ENCODE measurements around the gene DNAAF1. TPM values are rescaled to one million over a fixed set of nuclear protein-coding genes. Genes with fewer than 3 reads are reported as not detected.

DNAAF1 gene
- total RNA-seq, 3 donors from 2014 or later: 1.2 to 9.5 TPM; not detected in 1

GRCh38 chr16:84138824-84139627, 6.1 kb upstream of the DNAAF1 start:
- Histone ChIP-seq H3K9me3 (no peaks in the 10 kb centered on the region), H3K27me3 (no peaks in the 10 kb centered on the region), H3K36me3 (no peaks in the 10 kb centered on the region), H3K4me3 (no peak overlapping the region), H3K27ac (peak overlapping the region in 1 of 2 donors; percentile 7), H3K4me1 (no peaks in the 10 kb centered on the region)
- no peak for TF ChIP-seq POLR2AphosphoS5 (IDR thresholded peaks at IDR 0.05)
- TF ChIP-seq POLR2A (IDR thresholded peaks at IDR 0.05): no peak
- TF ChIP-seq, protein P1, sequence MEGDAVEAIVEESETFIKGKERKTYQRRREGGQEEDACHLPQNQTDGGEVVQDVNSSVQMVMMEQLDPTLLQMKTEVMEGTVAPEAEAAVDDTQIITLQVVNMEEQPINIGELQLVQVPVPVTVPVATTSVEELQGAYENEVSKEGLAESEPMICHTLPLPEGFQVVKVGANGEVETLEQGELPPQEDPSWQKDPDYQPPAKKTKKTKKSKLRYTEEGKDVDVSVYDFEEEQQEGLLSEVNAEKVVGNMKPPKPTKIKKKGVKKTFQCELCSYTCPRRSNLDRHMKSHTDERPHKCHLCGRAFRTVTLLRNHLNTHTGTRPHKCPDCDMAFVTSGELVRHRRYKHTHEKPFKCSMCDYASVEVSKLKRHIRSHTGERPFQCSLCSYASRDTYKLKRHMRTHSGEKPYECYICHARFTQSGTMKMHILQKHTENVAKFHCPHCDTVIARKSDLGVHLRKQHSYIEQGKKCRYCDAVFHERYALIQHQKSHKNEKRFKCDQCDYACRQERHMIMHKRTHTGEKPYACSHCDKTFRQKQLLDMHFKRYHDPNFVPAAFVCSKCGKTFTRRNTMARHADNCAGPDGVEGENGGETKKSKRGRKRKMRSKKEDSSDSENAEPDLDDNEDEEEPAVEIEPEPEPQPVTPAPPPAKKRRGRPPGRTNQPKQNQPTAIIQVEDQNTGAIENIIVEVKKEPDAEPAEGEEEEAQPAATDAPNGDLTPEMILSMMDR (IDR thresholded peaks at IDR 0.05): no peak
- no peak for DNase-seq (ENCODE audit: low spot score in 2 of 2)
- intact Hi-C loops (cut with DNase I; ENCODE audit: low total_unique reads): no loop called here

- no peak for TF ChIP-seq POLR2A (IDR thresholded peaks at IDR 0.05)
- TF ChIP-seq POLR2AphosphoS5 (IDR thresholded peaks at IDR 0.05): no peak
- TF ChIP-seq, protein P1 (IDR thresholded peaks at IDR 0.05): no peak
- Histone ChIP-seq H3K36me3 (no peaks in the 10 kb centered on the region), H3K27me3 (no peaks in the 10 kb centered on the region), H3K27ac (no peak overlapping the region), H3K4me1 (no peaks in the 10 kb centered on the region), H3K4me3 (no peak overlapping the region), H3K9me3 (no peaks in the 10 kb centered on the region)
- DNase-seq (ENCODE audit: low spot score in 2 of 2): no peak
- intact Hi-C loops (cut with DNase I; ENCODE audit: low total_unique reads): loop anchor here (2.0 kb wide), 1 partner anchor 41 kb away; no protein-coding TSS in a partner anchor
These were observed 5.4 kb upstream of the DNAAF1 start for GRCh38 chr16:84139628-84140258.

GRCh38 chr16:84141143-84141670, 3.9 kb upstream of the DNAAF1 start:
- no peak for TF ChIP-seq POLR2AphosphoS5 (IDR thresholded peaks at IDR 0.05)
- TF ChIP-seq, protein P1 (IDR thresholded peaks at IDR 0.05): no peak
- no peak for TF ChIP-seq POLR2A (IDR thresholded peaks at IDR 0.05)
- Histone ChIP-seq H3K4me1 (no peaks in the 10 kb centered on the region), H3K27ac (no peak overlapping the region), H3K4me3 (no peak overlapping the region), H3K27me3 (no peaks in the 10 kb centered on the region), H3K36me3 (no peaks in the 10 kb centered on the region), H3K9me3 (no peaks in the 10 kb centered on the region)
- no peak for DNase-seq (ENCODE audit: low spot score in 2 of 2)
- intact Hi-C loops (cut with DNase I; ENCODE audit: low total_unique reads): loop anchor here (2.0 kb wide), 1 partner anchor 42 kb away; no protein-coding TSS in a partner anchor

DNA sequence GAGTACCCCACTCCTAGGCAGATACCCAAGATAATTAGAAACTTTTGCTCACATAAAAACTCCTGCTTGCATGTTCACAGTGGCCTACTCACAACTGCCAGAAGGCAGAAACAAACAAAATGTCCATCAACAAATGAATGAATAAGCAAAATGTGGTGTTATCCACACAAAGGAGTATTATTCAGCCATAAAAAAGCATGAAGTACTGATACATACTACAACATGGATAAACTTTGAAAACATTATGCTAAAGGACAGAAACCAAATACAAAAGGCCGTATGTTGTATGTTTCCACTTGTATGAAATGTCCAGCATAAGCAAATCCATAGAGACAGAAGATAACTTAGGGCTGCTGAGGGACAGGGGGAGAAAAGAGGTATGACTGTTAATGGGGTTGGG, 2.0 kb upstream of the DNAAF1 start:
- no peaks in the 10 kb centered on the region for H3K36me3 ChIP-seq
- H3K4me1 ChIP-seq: no peaks in the 10 kb centered on the region
- no peaks in the 10 kb centered on the region for H3K9me3 ChIP-seq
- no peak overlapping the region for H3K4me3 ChIP-seq
- no peaks in the 10 kb centered on the region for H3K27me3 ChIP-seq
- H3K27ac ChIP-seq: no peak overlapping the region
- intact Hi-C loops (cut with DNase I; ENCODE audit: low total_unique reads): no loop called here
- no peak for DNase-seq (ENCODE audit: low spot score in 2 of 2)
- TF ChIP-seq POLR2A (IDR thresholded peaks at IDR 0.05) (no peak), POLR2AphosphoS5 (IDR thresholded peaks at IDR 0.05) (no peak)
- TF ChIP-seq, protein P1 (IDR thresholded peaks at IDR 0.05): no peak

GRCh38 chr16:84143784-84144199, 1.3 kb upstream of the DNAAF1 start:
- intact Hi-C loops (cut with DNase I; ENCODE audit: low total_unique reads): no loop called here
- DNase-seq (ENCODE audit: low spot score in 2 of 2): no peak
- no peaks in the 10 kb centered on the region for H3K27me3 ChIP-seq
- no peaks in the 10 kb centered on the region for H3K4me1 ChIP-seq
- H3K27ac ChIP-seq: peak overlapping the region; percentile 83 to 86
- no peaks in the 10 kb centered on the region for H3K9me3 ChIP-seq
- TF ChIP-seq, protein P1 (IDR thresholded peaks at IDR 0.05): no peak
- TF ChIP-seq POLR2A (IDR thresholded peaks at IDR 0.05) (no peak), POLR2AphosphoS5 (IDR thresholded peaks at IDR 0.05) (no peak)
- H3K4me3 ChIP-seq: peak overlapping the region; percentile 89 to 98 (median 95)
- H3K36me3 ChIP-seq: no peaks in the 10 kb centered on the region
